Measurements from ENCODE around the gene PTPN23. TPM values are rescaled to one million over a fixed set of nuclear protein-coding genes. Genes with fewer than 3 reads are reported as not detected.
A peak's percentile ranks its signal among the peaks of the same experiment; 100 is the strongest.

The PTPN23 gene
- total RNA-seq, 1 donor from 2014 or later: 20.4 TPM

DNA sequence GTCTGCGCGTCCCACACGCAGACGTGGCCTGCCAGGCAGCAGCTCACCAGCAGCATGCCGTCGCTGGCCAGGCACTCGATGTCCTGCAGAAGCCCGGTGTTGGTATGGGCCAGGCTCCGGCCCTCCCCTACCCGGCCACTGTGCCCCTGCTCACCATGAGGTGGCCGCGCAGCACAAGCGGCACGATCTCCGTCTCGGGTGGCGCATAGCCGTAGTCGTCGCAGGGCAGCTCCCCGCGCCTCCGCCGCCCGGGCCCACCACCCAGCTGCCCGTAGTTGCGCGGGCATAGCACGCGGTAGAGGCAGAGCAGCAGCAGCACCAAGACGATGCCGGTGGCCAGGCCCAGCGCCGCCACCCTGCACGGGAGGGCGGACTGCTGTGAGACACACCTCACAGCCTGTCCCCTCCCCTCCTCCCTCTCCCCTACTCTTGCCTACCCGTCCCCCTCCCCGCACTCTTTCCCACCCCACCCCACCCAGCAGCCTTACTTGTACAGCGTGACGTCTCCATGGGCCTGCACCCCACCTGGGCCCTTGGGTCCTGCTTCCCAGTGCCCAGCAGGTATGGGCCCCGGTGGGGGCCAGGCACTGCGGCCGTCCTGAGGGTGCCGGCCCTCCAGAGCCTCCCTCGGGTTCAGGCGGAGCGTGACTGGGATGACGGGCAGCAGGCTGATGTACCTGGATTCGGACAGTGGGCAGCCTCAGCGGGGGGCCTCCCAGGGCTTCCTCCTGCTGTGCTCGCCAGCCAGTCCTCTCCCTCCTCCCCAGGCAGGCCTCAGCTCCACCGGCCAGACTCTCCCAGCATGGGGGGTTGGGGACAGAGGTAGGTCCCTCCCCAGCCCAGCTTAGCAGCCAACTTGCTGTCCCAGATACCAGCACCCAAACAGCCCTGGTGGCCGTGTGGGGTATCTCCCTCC lies 37.6 kb downstream of the PTPN23 start:
- ATAC-seq (no peak), DNase-seq (ENCODE audit: low spot score) (no peak)

DNA sequence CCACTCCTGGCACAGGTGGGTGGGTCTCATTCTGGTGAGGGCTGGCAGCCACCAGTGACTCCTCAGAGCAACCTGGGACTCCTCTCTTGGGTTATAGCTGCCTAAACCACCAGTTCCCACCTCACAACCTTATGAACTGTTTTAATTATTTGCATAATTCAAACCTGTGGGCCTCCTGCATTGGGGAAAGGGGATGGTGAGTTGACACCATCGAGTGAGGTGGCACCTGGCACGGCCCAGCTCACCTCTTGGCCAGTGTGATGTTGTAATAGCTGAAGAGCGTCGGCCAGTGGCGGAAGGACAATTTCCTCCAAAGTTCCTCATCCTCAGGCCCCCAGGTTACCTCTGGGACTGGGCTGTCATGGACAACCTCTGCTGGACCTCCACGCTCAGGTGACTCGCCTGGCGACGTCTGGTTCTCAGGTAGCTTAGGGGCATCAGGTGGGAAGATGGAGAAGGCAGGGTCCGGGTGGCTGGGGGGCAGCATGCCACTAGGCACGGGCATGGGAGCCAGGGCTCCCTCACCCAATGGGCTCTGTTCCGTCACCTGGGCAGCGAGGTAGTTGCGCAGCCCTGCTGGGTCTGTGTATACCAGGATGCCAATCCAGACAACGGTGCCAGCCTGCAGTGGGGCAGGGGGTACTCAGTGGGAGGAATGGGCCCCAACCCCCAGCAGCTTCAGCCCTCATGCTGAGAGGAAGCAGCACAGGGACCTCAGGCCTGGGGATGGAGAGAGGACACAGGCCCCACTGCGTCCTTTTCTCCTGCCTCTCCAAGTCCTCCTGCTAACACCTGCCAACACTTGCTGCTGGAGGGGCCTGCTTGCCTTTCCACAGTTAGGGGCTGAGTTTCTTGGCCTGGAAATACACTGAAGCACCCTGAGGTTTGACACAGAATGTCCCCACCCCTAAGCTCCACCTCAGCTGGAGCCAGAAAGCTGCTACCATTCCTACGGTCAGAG lies 38.5 kb downstream of the PTPN23 start:
- DNase-seq (ENCODE audit: low spot score) (no peak), ATAC-seq (no peak)

GRCh38 chr3:47420044-47420430 lies 39.2 kb downstream of the PTPN23 start:
- DNase-seq (ENCODE audit: low spot score) (no peak), ATAC-seq (no peak)

GRCh38 chr3:47420511-47421484 lies 40.0 kb downstream of the PTPN23 start:
- peak; percentile 86 for DNase-seq (ENCODE audit: low spot score)
- ATAC-seq: peak; percentile 63

DNA sequence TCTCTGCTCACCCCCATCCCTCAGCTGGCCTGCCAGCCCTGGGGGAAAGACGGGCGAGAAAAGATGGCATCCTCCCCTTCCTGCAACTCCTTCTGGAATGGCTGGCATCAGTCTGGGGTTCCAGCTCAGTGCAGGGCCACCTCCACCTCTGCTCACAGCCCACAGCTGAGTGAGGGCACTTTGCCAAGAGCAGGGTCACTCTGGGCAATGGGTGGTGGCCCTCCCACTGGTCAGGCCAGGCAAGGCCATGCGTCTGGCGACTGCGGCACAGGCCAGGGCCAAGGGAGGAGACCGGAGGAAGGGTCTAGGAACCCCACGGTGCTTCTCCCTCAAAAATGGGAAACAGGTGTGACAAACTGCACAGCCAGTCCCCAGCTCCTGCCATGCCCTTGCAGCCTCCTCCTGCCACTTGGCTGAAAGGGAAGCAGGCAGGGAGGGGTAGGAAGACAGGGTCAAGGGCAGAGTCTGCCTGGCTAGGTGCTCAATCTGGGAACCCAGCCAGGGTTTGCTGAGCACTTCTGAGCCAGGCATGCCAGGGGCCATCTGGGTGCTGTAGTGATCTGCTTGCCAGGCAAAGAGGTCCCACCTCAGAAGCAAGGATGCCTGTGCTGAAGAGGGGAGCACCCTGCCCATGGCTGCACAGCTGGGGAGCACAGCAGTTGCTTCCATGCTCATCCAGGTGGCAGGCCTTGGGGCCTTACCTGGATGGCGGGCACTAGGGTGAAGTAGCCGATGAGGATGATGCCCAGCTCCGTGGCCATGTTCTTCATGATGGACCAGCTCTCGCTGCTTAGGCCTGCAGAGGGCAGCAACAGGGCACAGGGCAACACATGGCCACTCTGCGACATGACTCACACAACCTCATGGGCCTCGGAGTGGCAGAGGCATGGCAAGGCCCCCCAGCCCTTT lies 41.2 kb downstream of the PTPN23 start:
- DNase-seq (ENCODE audit: low spot score) (peak; percentile 93), ATAC-seq (peak; percentile 69)

DNA sequence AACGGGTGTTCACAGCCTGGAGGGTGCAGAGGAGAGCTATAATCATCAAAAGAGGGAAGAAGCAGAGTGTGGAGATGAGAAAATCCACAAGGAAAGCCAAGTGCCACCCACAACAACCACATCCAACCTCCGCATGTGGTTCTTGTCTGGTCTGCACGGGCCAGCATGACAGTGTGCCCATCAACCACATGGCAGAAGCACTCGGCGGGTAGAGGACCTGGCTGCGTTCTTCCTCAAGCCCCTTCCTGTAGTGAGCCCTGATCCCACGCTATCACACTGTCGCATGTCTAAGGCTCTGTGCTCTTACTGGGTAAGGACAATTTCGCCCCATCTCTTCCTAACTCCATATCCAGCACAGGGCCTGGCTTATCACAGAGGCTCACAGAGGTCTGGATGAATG lies 41.9 kb downstream of the PTPN23 start:
- ATAC-seq: no peak
- no peak for DNase-seq (ENCODE audit: low spot score)

GRCh38 chr3:47423548-47424145 lies 42.8 kb downstream of the PTPN23 start:
- DNase-seq (ENCODE audit: low spot score) (peak; percentile 82), ATAC-seq (peak; percentile 34)

- ATAC-seq: peak; percentile 34
- no peak for DNase-seq (ENCODE audit: low spot score)
Observed at GRCh38 chr3:47424434-47425382, 43.9 kb downstream of the PTPN23 start.

DNA sequence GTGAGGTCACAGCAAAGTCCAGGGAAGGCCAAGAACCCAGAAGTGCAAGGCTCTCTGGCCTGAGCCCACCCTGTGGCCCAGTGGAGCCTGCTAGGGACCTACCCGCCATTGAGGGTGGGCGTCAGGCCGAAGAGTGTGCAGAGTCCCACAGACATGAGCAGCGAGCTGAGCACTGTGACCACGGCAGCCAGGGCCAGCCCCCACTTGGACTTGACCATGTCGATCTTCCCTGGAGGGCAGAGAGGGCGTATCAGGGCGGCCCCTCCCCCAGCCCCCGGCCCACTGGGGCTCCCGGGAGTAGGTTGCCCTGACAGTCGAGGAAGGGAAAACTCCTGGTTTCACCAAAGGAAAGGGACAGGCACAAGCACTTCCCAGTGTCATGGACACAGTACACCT lies 44.6 kb downstream of the PTPN23 start:
- DNase-seq (ENCODE audit: low spot score) (no peak), ATAC-seq (no peak)

DNA sequence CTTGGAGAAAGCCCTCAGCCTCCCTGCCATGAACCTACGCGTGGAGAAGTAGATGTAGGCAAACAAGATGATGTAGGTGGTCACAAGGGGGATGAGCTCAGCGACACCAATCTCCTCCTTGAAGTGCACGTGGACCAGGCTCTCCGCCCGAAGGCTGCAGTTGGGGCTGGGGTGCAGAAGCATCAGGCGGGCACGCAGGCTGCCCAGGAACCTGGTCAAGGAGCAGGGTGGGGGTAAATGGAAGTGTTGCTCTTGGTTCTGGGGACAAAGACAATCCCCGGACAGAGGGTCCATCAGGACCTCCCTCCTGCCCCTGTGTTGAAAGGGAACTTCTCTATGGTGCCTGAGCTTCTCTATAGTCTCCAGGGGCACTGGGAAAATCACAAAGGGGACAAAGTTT lies 45.1 kb downstream of the PTPN23 start:
- DNase-seq (ENCODE audit: low spot score) (no peak), ATAC-seq (no peak)

- ATAC-seq (no peak), DNase-seq (ENCODE audit: low spot score) (no peak)
Observed at GRCh38 chr3:47427866-47428265, 47.0 kb downstream of the PTPN23 start.

DNA sequence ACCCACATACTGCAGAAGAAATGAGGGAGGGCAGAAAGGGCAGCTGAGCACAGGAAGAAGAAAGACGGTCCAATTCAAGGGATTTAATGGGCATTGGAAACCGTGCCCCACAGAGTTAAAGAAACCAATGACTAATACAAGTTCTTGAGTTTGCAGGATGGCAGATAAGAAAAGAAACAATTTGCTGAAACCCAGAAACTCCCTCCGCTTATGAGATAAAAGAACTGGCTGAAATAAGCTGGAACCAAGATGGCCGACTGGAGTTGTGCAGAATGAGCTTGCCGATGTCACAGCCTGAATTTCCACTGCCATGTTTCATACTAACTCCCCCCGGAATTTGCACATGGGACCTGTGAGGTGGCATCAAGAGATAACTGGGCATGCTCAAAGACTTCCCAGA lies 47.8 kb downstream of the PTPN23 start:
- DNase-seq (ENCODE audit: low spot score): no peak
- no peak for ATAC-seq

- ATAC-seq (no peak), DNase-seq (ENCODE audit: low spot score) (no peak)
Observed at GRCh38 chr3:47429476-47430270, 48.9 kb downstream of the PTPN23 start.

GRCh38 chr3:47430606-47431005 lies 49.8 kb downstream of the PTPN23 start:
- no peak for ATAC-seq
- DNase-seq (ENCODE audit: low spot score): no peak

DNA sequence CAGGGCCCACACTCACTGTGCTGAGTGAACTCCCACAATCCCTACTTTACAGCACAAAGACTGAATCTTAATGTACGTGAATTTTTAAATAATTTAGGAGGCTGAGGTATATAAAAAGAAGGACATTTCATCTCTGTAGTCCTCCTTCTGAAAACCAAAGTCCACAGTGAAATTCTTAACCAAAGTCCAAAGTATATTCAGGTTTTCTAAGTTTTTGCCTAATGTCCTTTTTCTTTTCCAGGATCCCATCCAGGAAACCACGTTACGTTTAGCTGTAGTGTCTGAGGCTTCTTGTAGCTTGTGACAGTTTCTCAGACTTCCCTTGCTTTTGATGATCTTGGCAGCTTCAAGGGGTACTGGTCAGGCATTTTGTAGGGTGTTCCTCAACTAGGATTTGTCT lies 50.4 kb downstream of the PTPN23 start:
- ATAC-seq (no peak), DNase-seq (ENCODE audit: low spot score) (no peak)

DNA sequence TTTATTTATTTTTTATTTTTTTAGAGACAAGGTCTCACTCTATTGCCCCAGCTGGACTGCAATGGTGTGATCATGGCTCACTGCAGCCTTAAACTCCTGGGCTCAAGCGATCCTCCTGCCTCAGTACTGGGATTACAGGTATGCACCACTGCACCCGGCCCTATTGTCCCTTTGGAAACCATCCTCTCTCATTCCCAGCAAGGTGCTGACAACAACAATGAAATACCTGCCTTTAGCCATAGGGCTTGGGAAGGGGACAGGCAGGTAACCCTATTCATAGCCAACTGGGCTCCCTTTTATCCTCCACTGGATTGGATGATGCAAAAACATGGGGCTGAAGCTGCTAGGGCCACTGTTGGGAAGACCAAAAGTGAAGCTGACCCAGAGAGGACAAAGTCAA lies 51.9 kb downstream of the PTPN23 start:
- ATAC-seq (no peak), DNase-seq (ENCODE audit: low spot score) (no peak)

GRCh38 chr3:47433796-47434195 lies 53.0 kb downstream of the PTPN23 start:
- no peak for DNase-seq (ENCODE audit: low spot score)

More at GRCh38 chr3:47433796-47434195, 53.0 kb downstream of the PTPN23 start:
- no peak for ATAC-seq
